Mucosa of descending colon (tissue), 3 donors: Measurements from ENCODE around the gene WDR1. TPM values are rescaled to one million over a fixed set of nuclear protein-coding genes. Genes with fewer than 3 reads are reported as not detected.

ENCODE experiments used
- ATAC-seq: fragments of 200-7000 bp; cut with Tn5 transposase; one replicate; pipeline ENCODE4 v1.9.1; 2020; ENCODE audit warnings: mild to moderate bottlenecking, moderate library complexity
- DNase-seq, 3 donors: peaks; one replicate each; pipeline ENCODE4 v3.0.0-alpha.2; 2020
- H3K36me3 ChIP-seq: fragments of 200-600 bp; one replicate; pipeline ENCODE4 v1.8.0; 2021; ENCODE audit warnings: low read depth, mild to moderate bottlenecking
- H3K4me1 ChIP-seq: fragments of 200-600 bp; one replicate; pipeline ENCODE4 v1.8.0; 2021; ENCODE audit warnings: low read depth, mild to moderate bottlenecking
- H3K4me3 ChIP-seq: fragments of 200-600 bp; one replicate; pipeline ENCODE4 v1.8.0; 2021; ENCODE audit warnings: mild to moderate bottlenecking
- H3K9me3 ChIP-seq: fragments of 200-600 bp; one replicate; pipeline ENCODE4 v1.8.0; 2021; ENCODE audit warnings: mild to moderate bottlenecking
- CTCF ChIP-seq: fragments of 200-600 bp; IDR thresholded peaks from one replicate; pipeline ENCODE4 v1.8.0; 2022; ENCODE audit warnings: antibody characterized with exemption, mild to moderate bottlenecking
- intact Hi-C, 2 donors: fragments of 100-400 bp; cut with DNase I in 1 of 2; cut with micrococcal nuclease in 1 of 2; formaldehyde crosslinking; loops; one replicate each; pipeline versions ENCODE4 v1.11.0 to v1.11.1; 2022; cut with DNase I, micrococcal nuclease
- total RNA-seq, 3 donors: library from RNA; stranded (reverse); fragmentation: NEBNext Ultra II Directional in 2 of 3; extraction: Animal tissue kit (Norgen Biotek cat#: 25700) in 2 of 3; gene quantifications; one replicate each; pipeline versions ENCODE4 v1.2.1 to v1.2.4, GENCODE V29; 2021 to 2023
- donor health status: DM: no; HTN: no; CAD: no; lungs with moderate emphysema.
- donor health status: DM: no; HTN: no; CAD: no.
- donor health status: DM: no; HTN: yes; CAD: no.

Gene WDR1
- total RNA-seq, 3 donors from 2014 or later, result 366 to 467 (median 380) TPM

DNA sequence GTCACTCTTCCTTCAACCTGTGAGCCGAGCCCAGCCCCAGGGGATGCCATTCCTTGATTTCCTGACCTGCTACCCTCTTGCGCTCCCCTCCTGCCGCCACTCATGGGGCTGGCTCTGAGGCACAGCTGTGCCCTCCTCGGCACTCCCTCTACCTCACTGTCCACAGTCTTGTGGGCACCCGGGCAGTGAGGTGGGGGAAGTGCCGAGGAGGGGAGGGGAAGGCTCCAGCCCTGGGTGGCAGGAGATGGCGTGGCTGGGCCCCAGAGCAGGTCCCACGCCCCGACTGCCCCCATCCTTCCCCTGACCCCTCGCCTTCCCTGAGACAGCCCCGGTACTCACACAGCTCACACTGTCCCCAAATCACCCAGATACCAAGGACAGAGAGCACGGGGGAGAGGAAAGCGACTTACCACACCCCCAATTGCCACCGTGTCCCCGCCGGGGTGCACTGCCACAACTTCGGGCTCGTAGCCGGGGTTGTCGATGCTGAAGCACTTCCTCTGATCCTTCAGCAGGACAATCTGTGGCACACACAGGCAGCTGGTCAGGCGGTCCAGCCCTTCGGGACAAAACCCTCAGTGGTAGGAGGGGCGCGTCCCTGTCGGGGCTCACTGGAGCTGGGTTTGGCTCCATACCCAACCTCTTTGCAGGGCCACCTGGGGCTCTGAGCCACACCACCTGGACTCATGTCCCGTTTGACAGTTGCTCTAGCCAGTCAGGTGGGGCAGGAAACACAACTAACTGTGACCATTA lies 37.9 kb downstream of the WDR1 start:
- Histone ChIP-seq H3K4me3 (no peak overlapping the region), H3K36me3 (peaks cover 32% of the 10 kb centered on the region), H3K4me1 (no peaks in the 10 kb centered on the region), H3K9me3 (no peaks in the 10 kb centered on the region)
- no peak for ATAC-seq
- peak in 1 of 3 donors; percentile 45 for DNase-seq
- TF ChIP-seq CTCF, result no peak
- intact Hi-C loops, result no loop called here

DNA sequence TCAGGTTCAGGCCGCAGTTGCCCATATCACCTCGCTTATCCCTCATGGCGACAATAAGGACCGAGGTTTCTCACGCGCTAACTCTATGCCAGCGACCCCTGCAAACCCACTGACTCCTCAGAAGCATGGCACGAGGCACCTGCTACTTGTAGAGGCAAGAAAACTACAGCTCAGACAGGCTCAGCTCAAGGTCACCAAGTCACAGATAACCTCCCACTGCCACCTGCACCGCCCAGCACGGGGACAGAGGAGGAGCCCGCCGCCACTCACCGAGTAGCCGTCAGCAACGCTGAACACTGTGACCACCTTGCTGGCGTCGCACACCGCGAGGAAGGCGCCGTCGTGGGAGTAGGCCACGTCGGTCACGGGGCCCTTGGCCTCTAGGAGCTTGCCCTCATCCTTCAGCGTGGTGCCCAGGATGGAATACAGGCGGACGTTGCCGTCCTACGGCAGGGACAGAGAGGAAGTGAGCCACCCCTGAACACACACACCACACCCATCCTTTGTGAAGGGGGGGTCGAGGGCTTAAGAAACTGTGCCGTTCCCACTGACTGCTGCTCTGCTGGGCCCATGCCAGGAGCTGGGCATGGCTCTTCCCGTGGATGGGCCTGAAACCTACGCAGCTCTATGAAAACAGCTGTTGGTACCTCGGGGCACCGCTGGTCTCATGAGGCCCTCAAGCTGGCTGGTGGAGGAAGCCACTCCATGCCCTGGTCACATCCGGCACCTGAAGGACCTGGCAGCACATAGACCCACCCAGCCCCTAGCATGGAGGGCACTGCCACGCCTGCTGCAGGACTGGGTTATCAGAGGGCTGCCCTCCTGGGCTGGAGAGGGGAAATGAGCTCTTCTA lies 38.9 kb downstream of the WDR1 start:
- peaks cover 32% of the 10 kb centered on the region for H3K36me3 ChIP-seq
- TF ChIP-seq CTCF, result no peak
- H3K9me3 ChIP-seq, result no peaks in the 10 kb centered on the region
- intact Hi-C loops, result no loop called here
- no peak overlapping the region for H3K4me3 ChIP-seq
- peak; percentile 12 for ATAC-seq
- DNase-seq, result peak in 1 of 3 donors; percentile 54
- no peaks in the 10 kb centered on the region for H3K4me1 ChIP-seq

DNA sequence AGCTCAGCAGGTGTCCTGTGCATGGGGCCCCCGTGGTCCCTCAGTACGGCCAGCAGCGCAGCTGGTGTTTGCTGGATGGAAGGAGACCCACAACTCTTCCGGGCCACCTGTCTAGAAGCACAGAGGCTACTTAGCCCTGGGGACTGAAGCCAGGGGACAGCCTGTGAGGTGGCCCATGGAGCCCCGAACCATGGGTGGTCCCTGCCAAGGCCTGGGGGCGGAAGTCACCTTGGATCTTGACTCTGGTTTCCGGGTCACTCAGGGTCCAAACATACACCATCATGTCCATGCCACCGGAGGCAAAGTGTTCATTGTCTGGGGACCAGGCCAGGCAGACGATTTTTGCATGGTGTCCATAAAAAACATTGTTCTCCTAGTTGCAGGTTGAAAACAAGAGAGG lies 39.5 kb downstream of the WDR1 start:
- H3K4me3 ChIP-seq, result no peak overlapping the region
- no peak for DNase-seq

GRCh38 chr4:10075953-10076391 lies 40.6 kb downstream of the WDR1 start:
- H3K4me1 ChIP-seq, result no peaks in the 10 kb centered on the region
- no peak overlapping the region for H3K4me3 ChIP-seq
- H3K9me3 ChIP-seq, result no peaks in the 10 kb centered on the region
- no peak for TF ChIP-seq CTCF
- ATAC-seq, result peak; percentile 2
- H3K36me3 ChIP-seq, result peaks cover 24% of the 10 kb centered on the region
- intact Hi-C loops, result no loop called here
- DNase-seq, result no peak

More for the DNA sequence above, 39.5 kb downstream of the WDR1 start:
- no peak for ATAC-seq
- intact Hi-C loops, result no loop called here
- no peaks in the 10 kb centered on the region for H3K4me1 ChIP-seq
- H3K36me3 ChIP-seq, result peaks cover 30% of the 10 kb centered on the region
- TF ChIP-seq CTCF, result no peak
- no peaks in the 10 kb centered on the region for H3K9me3 ChIP-seq

DNA sequence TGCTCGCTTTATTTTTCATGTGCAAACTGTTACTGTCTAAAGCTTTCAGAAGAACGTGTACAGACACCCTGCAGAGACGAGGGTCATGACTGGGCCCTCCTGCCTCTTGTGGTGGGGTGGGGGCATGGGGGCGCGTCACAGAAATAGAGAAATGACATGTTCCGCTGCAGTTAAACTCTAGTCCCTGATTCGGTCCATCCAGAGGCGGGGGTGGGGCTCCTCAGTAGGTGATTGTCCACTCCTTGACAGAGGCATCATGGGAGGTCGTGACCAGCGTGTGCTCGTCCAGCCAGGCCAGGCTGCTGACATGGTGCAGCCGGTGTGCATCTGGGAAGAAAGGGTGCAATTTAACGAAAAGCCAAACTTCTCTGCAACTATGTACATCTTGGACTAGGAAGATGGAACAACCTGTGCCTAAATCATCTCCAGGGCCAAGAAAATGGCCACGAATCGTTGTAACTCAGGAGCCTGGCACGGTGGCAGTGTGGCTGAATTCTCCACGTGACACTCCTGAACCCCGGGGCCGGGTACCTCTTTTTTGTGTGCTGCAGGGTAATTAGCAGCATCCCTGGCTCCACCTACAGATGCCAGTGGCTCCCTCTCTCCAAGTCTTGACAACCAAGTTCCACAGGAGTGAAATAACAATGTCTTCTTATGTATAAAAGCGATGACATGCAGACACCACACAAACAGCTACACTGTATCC lies 41.3 kb downstream of the WDR1 start:
- Histone ChIP-seq H3K9me3 (no peaks in the 10 kb centered on the region), H3K4me1 (no peaks in the 10 kb centered on the region), H3K4me3 (no peak overlapping the region), H3K36me3 (peaks cover 18% of the 10 kb centered on the region)
- intact Hi-C loops, result no loop called here
- DNase-seq, result no peak
- no peak for ATAC-seq
- no peak for TF ChIP-seq CTCF
